Caco-2 (cell line): Measurements from ENCODE around the gene SSTR5. TPM values are rescaled to one million over a fixed set of nuclear protein-coding genes. Genes with fewer than 3 reads are reported as not detected.

Experiments used
- BruUV-seq: library from RNA; stranded (reverse); fragments of 400-500 nt; replicated peaks from 2 replicates; lab custom pipeline; 2021; lab: Mats Ljungman, UMichigan
- CTCF ChIA-PET: fragments of 300-600 bp; sonication (Branson Sonifier 250); formaldehyde crosslinking; loops from one replicate; lab custom pipeline; 2022; ENCODE audit warnings: antibody characterized with exemption; lab: Charles Lee
- POLR2A ChIA-PET: fragments of 300-600 bp; sonication (Branson Sonifier 250); formaldehyde crosslinking; loops from one replicate; lab custom pipeline; 2022; ENCODE audit warnings: antibody characterized with exemption; lab: Charles Lee
- DNase-seq, 2 experiments: peaks; one replicate each; pipeline versions ENCODE4 v3.0.0 to v3.0.0-alpha.2; 2020 to 2022
- H3K27me3 ChIP-seq: replicated peaks from 2 replicates; pipeline ENCODE4 v1.6.0; 2011; ENCODE audit warnings: low read length; ENCODE audit not compliant: control insufficient read depth, insufficient read depth
- H3K36me3 ChIP-seq: 2 replicates; pipeline ENCODE4 v1.5.1; 2011; ENCODE audit warnings: low read length; ENCODE audit not compliant: control insufficient read depth, insufficient read depth
- H3K4me1 ChIP-seq: fragments of 250-450 bp; sonication (Bioruptor Pico); 2 replicates; pipeline ENCODE4 v1.5.1; 2020; ENCODE audit warnings: mild to moderate bottlenecking
- H3K4me3 ChIP-seq: 2 replicates; pipeline ENCODE4 v1.5.1; 2011; ENCODE audit warnings: low read depth, mild to moderate bottlenecking, control low read depth, low read length
- H3K9me3 ChIP-seq: fragments of 250-450 bp; sonication (Bioruptor Pico); 2 replicates; pipeline ENCODE4 v1.5.1; 2020; ENCODE audit warnings: mild to moderate bottlenecking, moderate library complexity
- H3K27ac Mint-ChIP-seq: one replicate; pipeline ENCODE4 v1.8.0; 2022; ENCODE audit warnings: mixed read lengths; ENCODE audit not compliant: unreplicated experiment
- H3K27me3 Mint-ChIP-seq: one replicate; pipeline ENCODE4 v1.8.0; 2022; ENCODE audit warnings: mixed read lengths; ENCODE audit not compliant: insufficient read depth, unreplicated experiment
- H3K36me3 Mint-ChIP-seq: one replicate; pipeline ENCODE4 v1.8.0; 2022; ENCODE audit warnings: mild to moderate bottlenecking, mixed read lengths; ENCODE audit not compliant: insufficient read depth, unreplicated experiment
- H3K4me1 Mint-ChIP-seq: one replicate; pipeline ENCODE4 v1.8.0; 2022; ENCODE audit warnings: low read depth, mixed read lengths; ENCODE audit not compliant: unreplicated experiment
- H3K4me3 Mint-ChIP-seq: one replicate; pipeline ENCODE4 v1.8.0; 2022; ENCODE audit warnings: mild to moderate bottlenecking, moderate library complexity, mixed read lengths; ENCODE audit not compliant: unreplicated experiment
- H3K9me3 Mint-ChIP-seq: one replicate; pipeline ENCODE4 v1.8.0; 2022; ENCODE audit warnings: mixed read lengths; ENCODE audit not compliant: unreplicated experiment
- CTCF ChIP-seq, 2 experiments: fragments of 200-600 bp in 1 of 2; IDR thresholded peaks; 1 replicate in 1 of 2; 2 replicates in 1 of 2; pipeline versions ENCODE4 v1.5.1 to v1.8.0; 2011 to 2022; ENCODE audit warnings: antibody characterized with exemption in 1 of 2, control low read depth in 1 of 2, inconsistent platforms in 1 of 2, low read depth in 1 of 2, low read length in 1 of 2, mild to moderate bottlenecking in 1 of 2, moderate library complexity in 1 of 2; ENCODE audit not compliant: insufficient read depth in 1 of 2, severe bottlenecking in 1 of 2, unreplicated experiment in 1 of 2
- intact Hi-C: fragments of 100-400 bp; cut with micrococcal nuclease; formaldehyde crosslinking; loops from one replicate; pipeline ENCODE4 v1.10.0; 2022; ENCODE audit not compliant: unreplicated experiment
- total RNA-seq: library from RNA; stranded (reverse); gene quantifications from 2 replicates; pipeline ENCODE4 v1.2.3, GENCODE V29; 2022

Gene SSTR5
- total RNA-seq, 1 experiment from 2014 or later, result 0.23 TPM

- ChIA-PET POLR2A (no interaction called here), CTCF (no interaction called here)
- DNase-seq, result no peak
- Mint-ChIP-seq H3K4me3 (no peak overlapping the region), H3K36me3 (no peaks in the 10 kb centered on the region), H3K27ac (no peak overlapping the region), H3K9me3 (no peaks in the 10 kb centered on the region), H3K27me3 (no peaks in the 10 kb centered on the region), H3K4me1 (no peaks in the 10 kb centered on the region)
- no peaks in the 10 kb centered on the region for H3K36me3 ChIP-seq
- no peaks in the 10 kb centered on the region for H3K4me1 ChIP-seq
- intact Hi-C loops, result no loop called here
- no peak overlapping the region for H3K4me3 ChIP-seq
- no peaks in the 10 kb centered on the region for H3K27me3 ChIP-seq
- no peaks in the 10 kb centered on the region for H3K9me3 ChIP-seq
- BruUV-seq, result no TSS peak
- no peak for TF ChIP-seq CTCF (IDR thresholded peaks at IDR 0.05; ENCODE audit: insufficient read depth in 1 of 2, low read depth in 1 of 2, low read length in 1 of 2, severe bottlenecking in 1 of 2, unreplicated experiment in 1 of 2)
Observed at GRCh38 chr16:1033128-1033679, 39.3 kb upstream of the SSTR5 start.

- Mint-ChIP-seq H3K9me3 (no peaks in the 10 kb centered on the region), H3K4me1 (no peaks in the 10 kb centered on the region), H3K36me3 (no peaks in the 10 kb centered on the region), H3K27me3 (no peaks in the 10 kb centered on the region), H3K4me3 (no peak overlapping the region), H3K27ac (no peak overlapping the region)
- CTCF ChIA-PET, result no interaction called here
- POLR2A ChIA-PET, result no interaction called here
- Histone ChIP-seq H3K27me3 (no peaks in the 10 kb centered on the region), H3K9me3 (no peaks in the 10 kb centered on the region), H3K4me1 (no peaks in the 10 kb centered on the region), H3K36me3 (no peaks in the 10 kb centered on the region), H3K4me3 (no peak overlapping the region)
- intact Hi-C loops, result no loop called here
- BruUV-seq, result no TSS peak
- no peak for TF ChIP-seq CTCF (IDR thresholded peaks at IDR 0.05; ENCODE audit: insufficient read depth in 1 of 2, low read depth in 1 of 2, low read length in 1 of 2, severe bottlenecking in 1 of 2, unreplicated experiment in 1 of 2)
- no peak for DNase-seq
Observed at GRCh38 chr16:1034230-1035065, 38.1 kb upstream of the SSTR5 start.

GRCh38 chr16:1035066-1035415, 37.5 kb upstream of the SSTR5 start:
- CTCF ChIA-PET, result no interaction called here
- POLR2A ChIA-PET, result no interaction called here
- Histone ChIP-seq H3K9me3 (no peaks in the 10 kb centered on the region), H3K36me3 (no peaks in the 10 kb centered on the region), H3K4me3 (no peak overlapping the region), H3K27me3 (no peaks in the 10 kb centered on the region), H3K4me1 (no peaks in the 10 kb centered on the region)
- no peak for TF ChIP-seq CTCF (IDR thresholded peaks at IDR 0.05; ENCODE audit: insufficient read depth in 1 of 2, low read depth in 1 of 2, low read length in 1 of 2, severe bottlenecking in 1 of 2, unreplicated experiment in 1 of 2)
- Mint-ChIP-seq H3K9me3 (no peaks in the 10 kb centered on the region), H3K27me3 (no peaks in the 10 kb centered on the region), H3K4me1 (no peaks in the 10 kb centered on the region), H3K27ac (no peak overlapping the region), H3K36me3 (no peaks in the 10 kb centered on the region), H3K4me3 (no peak overlapping the region)
- no TSS peak for BruUV-seq
- no peak for DNase-seq
- intact Hi-C loops, result no loop called here
